Choroid plexus epithelial cell (primary cell): Measurements from ENCODE around the gene AP2A2.

Source experiments
- DNase-seq: peaks from one replicate; pipeline ENCODE4 v3.0.0-alpha.2; 2010; ENCODE audit warnings: low read depth
- H3K4me3 ChIP-seq: 2 replicates; pipeline ENCODE4 v1.5.1; 2011; ENCODE audit warnings: low read depth, mild to moderate bottlenecking, control low read depth, low read length, moderate library complexity
- CTCF ChIP-seq: conservative IDR thresholded peaks from 2 replicates; pipeline ENCODE4 v1.5.1; 2011; ENCODE audit warnings: low read depth, mild to moderate bottlenecking, control low read depth, inconsistent platforms, low read length, moderate library complexity

The AP2A2 gene

DNA sequence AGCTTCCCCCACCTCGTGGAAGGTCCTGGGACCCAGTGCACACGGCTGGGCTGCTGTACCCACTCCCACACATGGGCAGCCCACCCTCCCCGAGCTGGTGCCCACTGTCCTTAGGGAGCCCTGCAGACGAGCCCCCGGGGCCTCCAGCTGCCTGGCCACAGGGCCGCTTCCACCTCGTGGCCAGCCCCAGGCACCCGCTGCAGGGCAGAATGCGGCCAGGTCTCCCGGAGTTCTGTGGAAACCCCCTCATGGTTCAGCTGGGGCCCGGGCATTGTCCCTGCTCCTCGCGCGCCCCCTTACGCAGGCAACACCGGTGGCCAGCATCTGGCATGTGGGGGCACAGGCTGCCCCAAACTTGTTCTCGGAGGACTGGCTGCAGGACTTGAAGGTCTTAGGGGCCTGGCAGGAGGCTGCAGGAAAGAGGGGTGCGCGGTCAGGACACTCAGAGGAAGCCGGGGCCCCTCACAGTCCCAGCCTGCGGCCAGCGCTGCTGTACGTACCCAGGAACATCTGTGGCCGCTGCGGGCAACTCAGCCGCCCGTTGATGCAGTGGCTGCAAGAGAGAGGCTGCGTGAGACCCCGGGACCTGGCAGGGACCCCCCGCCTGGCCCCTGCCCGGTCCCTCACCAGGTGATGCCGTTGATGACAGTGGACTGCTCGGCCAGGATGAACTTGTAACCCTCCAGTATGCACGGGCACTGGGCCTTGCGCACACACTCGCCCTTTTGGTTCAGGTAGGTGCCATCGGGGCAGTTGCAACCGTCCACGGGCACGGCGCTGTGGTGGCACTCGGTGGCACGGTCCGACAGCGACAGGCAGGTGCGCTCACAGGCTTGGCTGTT is 101.2 kb downstream of the AP2A2 start:
- no peak for TF ChIP-seq CTCF
- no peak for DNase-seq
- H3K4me3 ChIP-seq = no peak overlapping the region

DNA sequence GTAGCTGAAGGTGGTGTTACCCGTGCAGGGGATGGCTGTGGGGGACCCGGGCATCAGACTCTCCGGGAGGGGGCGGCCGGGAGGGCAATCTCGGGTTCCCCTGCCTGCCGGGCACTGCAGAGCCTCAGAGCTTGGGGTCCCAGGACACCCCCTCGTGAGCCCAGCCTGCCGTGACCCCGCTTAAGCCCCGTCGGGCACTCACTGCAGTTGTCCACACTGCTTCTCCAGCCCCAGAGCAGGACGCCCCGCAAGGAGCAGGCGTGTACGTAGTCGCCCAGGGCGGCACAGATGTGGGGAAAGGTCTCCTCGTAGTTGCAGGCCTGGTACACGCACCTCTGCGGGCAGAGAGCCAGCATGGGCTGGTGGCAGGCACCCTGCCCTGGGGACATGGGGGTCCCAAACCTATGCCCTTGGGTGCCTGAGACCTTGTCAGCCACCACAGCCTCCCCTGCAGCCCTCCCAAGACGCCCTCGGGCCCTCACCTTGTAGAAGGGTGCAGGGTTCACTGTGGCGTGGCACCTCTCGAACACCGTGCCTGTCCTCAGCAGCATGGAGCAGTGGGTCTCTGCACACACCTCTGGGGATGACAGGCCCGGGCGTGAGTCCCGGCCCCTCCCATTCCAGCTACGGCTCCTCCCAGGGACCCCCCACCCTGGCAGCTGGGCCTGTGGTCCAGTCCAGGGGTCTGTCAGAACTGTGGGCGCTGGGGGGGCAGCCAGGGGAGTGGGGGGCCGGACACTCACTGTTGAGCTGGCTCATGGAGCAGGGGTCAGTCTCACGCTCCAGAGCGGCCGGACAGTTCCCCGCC is 102.0 kb downstream of the AP2A2 start:
- no peak for DNase-seq
- H3K4me3 ChIP-seq = no peak overlapping the region
- no peak for TF ChIP-seq CTCF

- no peak overlapping the region for H3K4me3 ChIP-seq
- no peak for TF ChIP-seq CTCF
- no peak for DNase-seq
These were observed 102.5 kb downstream of the AP2A2 start for GRCh38 chr11:1028291-1028540.

GRCh38 chr11:1028616-1029015 is 102.9 kb downstream of the AP2A2 start:
- no peak for DNase-seq
- no peak for TF ChIP-seq CTCF

GRCh38 chr11:1029051-1029450 is 103.4 kb downstream of the AP2A2 start:
- no peak overlapping the region for H3K4me3 ChIP-seq

More at GRCh38 chr11:1028616-1029015, 102.9 kb downstream of the AP2A2 start:
- H3K4me3 ChIP-seq = no peak overlapping the region

DNA sequence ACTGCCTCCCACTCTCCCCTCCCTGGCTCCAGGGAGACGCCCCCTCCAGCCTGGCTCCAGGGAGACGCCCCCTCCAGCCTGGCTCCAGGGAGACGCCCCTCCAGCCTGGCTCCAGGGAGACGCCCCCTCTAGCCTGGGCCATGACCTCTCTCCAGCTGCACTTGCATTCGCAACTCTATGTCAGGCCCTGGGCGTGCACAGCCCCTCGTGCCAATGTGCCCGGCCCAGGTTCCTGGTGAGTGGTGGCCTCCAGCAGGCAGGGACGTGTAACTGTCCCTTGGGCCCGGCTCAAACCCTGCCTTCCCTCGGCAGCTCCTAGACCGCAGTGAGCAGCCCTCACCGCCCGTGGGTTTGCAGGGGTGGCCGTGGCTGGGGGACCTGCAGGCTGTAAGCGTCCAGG is 104.0 kb downstream of the AP2A2 start:
- no peak for TF ChIP-seq CTCF
- DNase-seq = no peak

More at GRCh38 chr11:1029051-1029450, 103.4 kb downstream of the AP2A2 start:
- DNase-seq = no peak
- TF ChIP-seq CTCF = no peak

More for the DNA sequence above, 104.0 kb downstream of the AP2A2 start:
- H3K4me3 ChIP-seq = no peak overlapping the region
